ENCODE measurements around the gene CLIP3. TPM values are rescaled to one million over a fixed set of nuclear protein-coding genes. Genes with fewer than 3 reads are reported as not detected.

Gene CLIP3
- total RNA-seq, 1 experiment from 2014 or later = 1.5 TPM

- H3K4me2 ChIP-seq (ENCODE audit: low read length) = peak overlapping the region; percentile 72
Observed at GRCh38 chr19:35987571-35987896, 45.1 kb downstream of the CLIP3 start.

More at GRCh38 chr19:35987571-35987896, 45.1 kb downstream of the CLIP3 start:
- ChIA-PET CTCF (interaction anchor here (0.7 kb wide), 1 partner anchor 9 kb away, joined by 3 read pairs; no protein-coding TSS in a partner anchor), POLR2A (interaction anchor here (1.3 kb wide), 1 partner anchor 239 kb away, joined by 3 read pairs; the partner anchor contains the start of gene LIN37), RAD21 (ENCODE audit: low non-redundant PET in 1 of 2, low total read pairs in 2 of 2, uncharacterized antibody in 2 of 2, unreplicated experiment in 2 of 2) (interaction anchor here in 1 of 2 experiments (0.9 kb wide), 1 partner anchor 167 kb away, joined by 10 read pairs; no protein-coding TSS in a partner anchor)
- Histone ChIP-seq H3K4me3 (replicated peaks in 1 of 2; ENCODE audit: low read depth in 1 of 2, low read length in 2 of 2) (peak overlapping the region; percentile 40 to 56), H3K9me2 (ENCODE audit: insufficient read depth) (no peaks in the 10 kb centered on the region), H3K79me2 (ENCODE audit: insufficient read depth, low read length) (no peaks in the 10 kb centered on the region), H3K9me3 (ENCODE audit: control insufficient read depth in 1 of 2, insufficient read depth in 1 of 2, low read depth in 1 of 2, low read length in 2 of 2) (no peaks in the 10 kb centered on the region), H3K9ac (ENCODE audit: low read length) (peak overlapping the region; percentile 41; the same call in 1 of the 2 replicates), H2AFZ (ENCODE audit: low read depth, low read length, poor library complexity, severe bottlenecking) (peak overlapping the region; percentile 61), H3K4me1 (ENCODE audit: control insufficient read depth in 1 of 2, insufficient read depth in 2 of 2, low read length in 2 of 2) (peaks cover 9 to 19% of the 10 kb centered on the region in 2 experiments; a peak in 3 of 4 replicates), H4K20me1 (ENCODE audit: insufficient read depth) (no peaks in the 10 kb centered on the region), H3K27ac (ENCODE audit: low read depth, low read length) (0 out of 2 replicates have a peak overlapping the region, but pooled peaks have one; percentile 22), H3K36me3 (ENCODE audit: control insufficient read depth in 1 of 2, insufficient read depth in 2 of 2, low read length in 2 of 2) (no peaks in the 10 kb centered on the region), H3K27me3 (ENCODE audit: insufficient read depth, low read length) (0 out of 2 replicates have a peak, but pooled peaks cover 3% of the 10 kb centered on the region)
- DNase-seq (ENCODE audit: low read depth, low spot score) (no peak), ATAC-seq (peak; percentile 40)
- no TSS peak for BruUV-seq (replicated peaks)
- intact Hi-C loops (cut with micrococcal nuclease) = no loop called here
- TF ChIP-seq YY1 (IDR thresholded peaks at IDR 0.05; ENCODE audit: extremely low read depth, insufficient replicate concordance, low read depth, low read length) (no peak), ZFX (IDR thresholded peaks at IDR 0.05) (no peak), ATF3 (IDR thresholded peaks at IDR 0.05) (no peak), EZH2phosphoT487 (IDR thresholded peaks at IDR 0.05; ENCODE audit: borderline replicate concordance) (no peak), ZNF274 (IDR thresholded peaks at IDR 0.05; ENCODE audit: low read depth, low read length) (no peak), MAX (IDR thresholded peaks at IDR 0.05) (no peak; the same call in 1 of the 2 replicates), TCF7L2 (IDR thresholded peaks at IDR 0.05; ENCODE audit: borderline replicate concordance, extremely low read depth, insufficient read depth, insufficient read length) (no peak), CBX3 (IDR thresholded peaks at IDR 0.05; ENCODE audit: low read depth) (no peak), ZBTB33 (IDR thresholded peaks at IDR 0.05; ENCODE audit: extremely low read depth, insufficient replicate concordance, low read length) (no peak), SP1 (IDR thresholded peaks at IDR 0.05; ENCODE audit: low read depth) (no peak), JUND (IDR thresholded peaks at IDR 0.05) (no peak), EGR1 (IDR thresholded peaks at IDR 0.05; ENCODE audit: low read depth) (no peak), REST (IDR thresholded peaks at IDR 0.05; ENCODE audit: low read depth) (no peak)

All from HCT116 (cell line).